Chondrocyte (in vitro differentiated cells): ENCODE data around the gene PIP4K2C. TPM values are rescaled to one million over a fixed set of nuclear protein-coding genes. Genes with fewer than 3 reads are reported as not detected.

Experiments
- DNase-seq: peaks from one replicate; pipeline ENCODE4 v3.0.0; 2021; ENCODE audit warnings: mixed read lengths, low spot score
- H3K27ac Mint-ChIP-seq: one replicate; pipeline ENCODE4 v1.8.0; 2021; ENCODE audit warnings: mild to moderate bottlenecking, moderate library complexity, mixed read lengths; ENCODE audit not compliant: unreplicated experiment
- H3K27me3 Mint-ChIP-seq: 2 replicates; pipeline ENCODE4 v1.8.0; 2021; ENCODE audit warnings: low read depth, mixed read lengths
- H3K36me3 Mint-ChIP-seq: 2 replicates; pipeline ENCODE4 v1.8.0; 2021; ENCODE audit warnings: low read depth, mixed read lengths
- H3K4me1 Mint-ChIP-seq: 2 replicates; pipeline ENCODE4 v1.8.0; 2021; ENCODE audit warnings: low read depth, mild to moderate bottlenecking, mixed read lengths
- H3K4me3 Mint-ChIP-seq: one replicate; pipeline ENCODE4 v1.8.0; 2021; ENCODE audit warnings: mild to moderate bottlenecking, moderate library complexity, mixed read lengths; ENCODE audit not compliant: unreplicated experiment
- H3K9me3 Mint-ChIP-seq: 2 replicates; pipeline ENCODE4 v1.8.0; 2021; ENCODE audit warnings: low read depth, mixed read lengths
- CTCF ChIP-seq: fragments of 200-600 bp; sonication (generic); IDR thresholded peaks from 2 replicates; pipeline ENCODE4 v1.5.0; 2021; ENCODE audit warnings: antibody characterized with exemption, mild to moderate bottlenecking, moderate library complexity
- total RNA-seq: library from RNA; stranded (reverse); gene quantifications from 3 replicates; pipeline ENCODE4 v1.2.1, GENCODE V29; 2021

PIP4K2C gene
- total RNA-seq, 1 donor from 2014 or later = 33.1 TPM

DNA sequence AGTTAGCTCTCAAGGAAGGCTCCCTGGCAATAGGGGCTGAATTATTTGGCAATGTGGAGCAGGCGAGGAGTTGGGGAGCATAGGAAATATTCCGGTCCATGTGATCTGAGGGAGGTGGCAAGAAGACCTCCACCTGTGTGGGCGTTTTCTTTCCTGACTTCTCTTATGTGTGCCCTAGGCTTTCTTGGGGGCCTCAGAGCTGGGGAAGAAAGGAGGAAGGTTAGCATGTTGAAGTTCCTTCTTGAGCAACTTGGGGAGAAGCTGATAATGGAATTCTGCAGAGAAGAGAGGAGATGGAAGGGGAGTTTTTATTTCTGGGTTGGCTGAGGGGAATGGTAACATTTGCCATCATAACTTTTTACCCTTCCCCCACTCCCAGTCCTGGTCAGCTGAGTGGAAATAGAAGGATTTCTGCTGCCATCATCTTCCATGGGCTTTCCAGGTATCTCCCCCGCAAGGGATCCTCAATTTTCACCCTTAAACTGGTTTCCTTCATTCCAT lies 14.9 kb downstream of the PIP4K2C start:
- DNase-seq = no peak
- H3K36me3 Mint-ChIP-seq = peaks cover 11% of the 10 kb centered on the region
- H3K9me3 Mint-ChIP-seq = no peaks in the 10 kb centered on the region
- H3K27ac Mint-ChIP-seq = peak overlapping the region; percentile 84
- no peak for TF ChIP-seq CTCF
- H3K4me3 Mint-ChIP-seq = peak overlapping the region; percentile 77
- no peaks in the 10 kb centered on the region for H3K27me3 Mint-ChIP-seq
- H3K4me1 Mint-ChIP-seq = peaks cover 43% of the 10 kb centered on the region

DNA sequence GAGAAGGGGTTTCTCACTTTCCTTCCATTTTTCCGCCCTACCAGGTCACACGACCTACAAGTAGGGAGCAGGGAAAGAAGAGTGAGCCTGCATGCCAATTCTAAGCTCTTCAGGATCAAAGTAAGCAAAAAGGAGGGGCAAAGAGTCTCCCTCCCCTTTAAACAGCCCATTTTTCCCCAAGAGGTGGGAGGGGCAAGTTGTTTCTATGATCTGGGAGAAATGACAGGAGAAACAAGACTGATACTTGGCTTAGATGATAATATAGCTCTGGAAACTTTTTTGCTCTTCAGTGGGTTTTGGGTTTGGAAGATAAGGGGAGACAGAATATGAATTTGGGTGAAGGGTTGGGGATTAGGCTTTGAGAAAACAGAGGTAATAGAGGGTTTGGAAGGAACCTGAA lies 15.4 kb downstream of the PIP4K2C start:
- H3K27ac Mint-ChIP-seq = no peak overlapping the region
- H3K4me1 Mint-ChIP-seq = peaks cover 45% of the 10 kb centered on the region
- DNase-seq = no peak
- no peaks in the 10 kb centered on the region for H3K27me3 Mint-ChIP-seq
- no peak overlapping the region for H3K4me3 Mint-ChIP-seq
- TF ChIP-seq CTCF = no peak
- no peaks in the 10 kb centered on the region for H3K9me3 Mint-ChIP-seq
- peaks cover 11% of the 10 kb centered on the region for H3K36me3 Mint-ChIP-seq

DNA sequence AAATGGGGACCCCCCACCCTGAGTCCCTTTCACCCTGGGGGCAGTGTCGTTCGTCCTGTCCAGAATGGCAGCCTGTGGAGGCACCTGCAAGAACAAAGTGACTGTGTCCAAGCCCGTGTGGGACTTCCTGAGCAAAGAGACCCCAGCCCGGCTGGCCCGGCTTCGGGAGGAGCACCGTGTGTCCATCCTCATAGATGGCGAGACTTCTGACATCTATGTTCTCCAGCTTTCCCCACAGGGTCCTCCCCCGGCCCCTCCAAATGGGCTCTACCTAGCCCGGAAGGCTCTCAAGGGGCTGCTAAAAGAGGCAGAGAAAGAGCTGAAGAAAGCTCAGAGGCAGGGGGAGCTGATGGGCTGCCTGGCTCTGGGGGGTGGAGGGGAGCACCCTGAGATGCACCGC lies 15.8 kb downstream of the PIP4K2C start:
- H3K27ac Mint-ChIP-seq = no peak overlapping the region
- H3K36me3 Mint-ChIP-seq = peaks cover 6% of the 10 kb centered on the region
- DNase-seq = no peak
- no peaks in the 10 kb centered on the region for H3K9me3 Mint-ChIP-seq
- H3K4me1 Mint-ChIP-seq = peaks cover 46% of the 10 kb centered on the region
- no peaks in the 10 kb centered on the region for H3K27me3 Mint-ChIP-seq
- no peak for TF ChIP-seq CTCF
- H3K4me3 Mint-ChIP-seq = no peak overlapping the region

- no peak for TF ChIP-seq CTCF
- no peak overlapping the region for H3K27ac Mint-ChIP-seq
- H3K36me3 Mint-ChIP-seq = peaks cover 2% of the 10 kb centered on the region
- DNase-seq = no peak
- no peak overlapping the region for H3K4me3 Mint-ChIP-seq
- H3K9me3 Mint-ChIP-seq = no peaks in the 10 kb centered on the region
- H3K4me1 Mint-ChIP-seq = peaks cover 51% of the 10 kb centered on the region
- H3K27me3 Mint-ChIP-seq = no peaks in the 10 kb centered on the region
These were observed 17.1 kb downstream of the PIP4K2C start for GRCh38 chr12:57607958-57608663.

GRCh38 chr12:57609101-57609780 lies 18.2 kb downstream of the PIP4K2C start:
- DNase-seq = no peak
- no peak for TF ChIP-seq CTCF
- H3K27me3 Mint-ChIP-seq = no peaks in the 10 kb centered on the region
- no peak overlapping the region for H3K4me3 Mint-ChIP-seq
- peak overlapping the region; percentile 64 for H3K27ac Mint-ChIP-seq
- peaks cover 2% of the 10 kb centered on the region for H3K36me3 Mint-ChIP-seq
- peaks cover 41% of the 10 kb centered on the region for H3K4me1 Mint-ChIP-seq
- no peaks in the 10 kb centered on the region for H3K9me3 Mint-ChIP-seq
